Fibroblast of lung (primary cell): Measurements from ENCODE around the gene LRFN2. TPM values are rescaled to one million over a fixed set of nuclear protein-coding genes. Genes with fewer than 3 reads are reported as not detected.

Experiments
- DNase-seq, 2 donors: peaks; one replicate each; pipeline versions ENCODE4 v3.0.0 to v3.0.0-alpha.2; 2010; ENCODE audit warnings: low read depth in 2 of 2
- H2AFZ ChIP-seq: 2 replicates; pipeline ENCODE4 v1.5.1; 2012; ENCODE audit warnings: low read length, control low read depth, inconsistent platforms
- H3K27ac ChIP-seq: 2 replicates; pipeline ENCODE4 v1.5.1; 2011; ENCODE audit warnings: low read length, control low read depth; ENCODE audit not compliant: insufficient read depth
- H3K27me3 ChIP-seq: 2 replicates; pipeline ENCODE4 v1.5.1; 2011; ENCODE audit warnings: mild to moderate bottlenecking, low read length; ENCODE audit not compliant: control insufficient read depth, insufficient read depth
- H3K36me3 ChIP-seq: 2 replicates; pipeline ENCODE4 v1.5.1; 2011; ENCODE audit warnings: low read length; ENCODE audit not compliant: control insufficient read depth, insufficient read depth
- H3K4me1 ChIP-seq: 2 replicates; pipeline ENCODE4 v1.5.1; 2011; ENCODE audit warnings: low read length; ENCODE audit not compliant: control insufficient read depth, insufficient read depth; ENCODE audit errors: extremely low read depth
- H3K4me2 ChIP-seq: 2 replicates; pipeline ENCODE4 v1.5.1; 2011; ENCODE audit warnings: low read length, control low read depth; ENCODE audit not compliant: insufficient read depth; ENCODE audit errors: extremely low read depth
- H3K4me3 ChIP-seq, 4 experiments: fragments of 200-600 bp in 1 of 4; sonication (generic) in 1 of 4; replicated peaks in 1 of 4; 2 replicates each; pipeline ENCODE4 v1.5.1; 2011 to 2016; ENCODE audit warnings: low read length in 4 of 4, low read depth in 3 of 4, mild to moderate bottlenecking in 3 of 4, control low read depth in 2 of 4, inconsistent platforms in 1 of 4, mixed read lengths in 1 of 4; ENCODE audit not compliant: insufficient read depth in 1 of 4; ENCODE audit errors: control extremely low read depth in 1 of 4
- H3K79me2 ChIP-seq: 2 replicates; pipeline ENCODE4 v1.5.1; 2012; ENCODE audit warnings: mild to moderate bottlenecking, low read length, inconsistent platforms; ENCODE audit not compliant: control insufficient read depth, insufficient read depth
- H3K9ac ChIP-seq: 2 replicates; pipeline ENCODE4 v1.5.1; 2011; ENCODE audit warnings: mild to moderate bottlenecking, low read length, control low read depth; ENCODE audit not compliant: insufficient read depth
- H3K9me3 ChIP-seq: 2 replicates; pipeline ENCODE4 v1.5.1; 2012; ENCODE audit warnings: low read depth, low read length; ENCODE audit not compliant: control insufficient read depth, insufficient read depth
- H4K20me1 ChIP-seq: 2 replicates; pipeline ENCODE4 v1.5.1; 2011; ENCODE audit warnings: low read length; ENCODE audit not compliant: control insufficient read depth, insufficient read depth; ENCODE audit errors: extremely low read depth
- EZH2 ChIP-seq: IDR thresholded peaks from 2 replicates; pipeline ENCODE4 v1.5.1; 2012; ENCODE audit warnings: low read length, control low read depth, mild to moderate bottlenecking; ENCODE audit errors: missing control alignments
- polyA plus RNA-seq, 2 donors: library from polyadenylated mRNA; depleted of rRNA in 1 of 2; stranded (reverse) in 1 of 2; unstranded in 1 of 2; fragments of >200 nt; gene quantifications; 2 replicates each; pipeline ENCODE4 v1.2.1, GENCODE V29; 2011 to 2012; ENCODE audit warnings: missing spikeins in 1 of 2
- total RNA-seq: library from RNA; depleted of rRNA; stranded (reverse); fragments of >200 nt; gene quantifications from 2 replicates; pipeline ENCODE4 v1.2.1, GENCODE V29; 2014
- TF ChIP-seq, protein P1 (sequence below), 2 donors: IDR thresholded peaks in 1 of 2; conservative IDR thresholded peaks in 1 of 2; 1 replicate in 1 of 2; 2 replicates in 1 of 2; pipeline ENCODE4 v1.5.1; 2011 to 2012; ENCODE audit warnings: low read length in 2 of 2, control low read depth in 1 of 2, inconsistent platforms in 1 of 2, low read depth in 1 of 2, mild to moderate bottlenecking in 1 of 2

The LRFN2 gene
- total and polyA plus RNA-seq, 2 donors (not counting 1 experiment from before 2014, with no cell fraction given) = not detected

DNA sequence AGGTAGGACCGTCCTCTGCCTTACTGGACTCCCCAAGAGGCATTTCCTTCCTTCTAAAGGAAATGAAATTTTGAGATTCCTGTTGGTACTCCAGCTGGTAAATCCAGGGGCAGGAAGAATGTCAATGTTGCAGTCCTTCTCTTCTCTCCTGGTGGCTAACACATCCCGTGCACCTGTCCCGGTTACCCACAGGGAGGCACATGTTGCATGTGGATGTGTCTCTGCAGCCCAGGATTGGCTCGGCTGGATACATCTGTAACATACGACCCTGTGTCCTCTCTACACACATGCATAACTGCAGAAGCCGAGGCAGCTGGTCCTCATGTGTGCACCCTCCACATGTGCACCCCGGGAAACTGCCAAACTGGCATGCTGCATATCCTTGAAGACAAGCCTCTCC lies 1.3 kb upstream of the LRFN2 start:
- TF ChIP-seq, protein P1, sequence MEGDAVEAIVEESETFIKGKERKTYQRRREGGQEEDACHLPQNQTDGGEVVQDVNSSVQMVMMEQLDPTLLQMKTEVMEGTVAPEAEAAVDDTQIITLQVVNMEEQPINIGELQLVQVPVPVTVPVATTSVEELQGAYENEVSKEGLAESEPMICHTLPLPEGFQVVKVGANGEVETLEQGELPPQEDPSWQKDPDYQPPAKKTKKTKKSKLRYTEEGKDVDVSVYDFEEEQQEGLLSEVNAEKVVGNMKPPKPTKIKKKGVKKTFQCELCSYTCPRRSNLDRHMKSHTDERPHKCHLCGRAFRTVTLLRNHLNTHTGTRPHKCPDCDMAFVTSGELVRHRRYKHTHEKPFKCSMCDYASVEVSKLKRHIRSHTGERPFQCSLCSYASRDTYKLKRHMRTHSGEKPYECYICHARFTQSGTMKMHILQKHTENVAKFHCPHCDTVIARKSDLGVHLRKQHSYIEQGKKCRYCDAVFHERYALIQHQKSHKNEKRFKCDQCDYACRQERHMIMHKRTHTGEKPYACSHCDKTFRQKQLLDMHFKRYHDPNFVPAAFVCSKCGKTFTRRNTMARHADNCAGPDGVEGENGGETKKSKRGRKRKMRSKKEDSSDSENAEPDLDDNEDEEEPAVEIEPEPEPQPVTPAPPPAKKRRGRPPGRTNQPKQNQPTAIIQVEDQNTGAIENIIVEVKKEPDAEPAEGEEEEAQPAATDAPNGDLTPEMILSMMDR (conservative IDR thresholded peaks at IDR 0.05 in 1 of 2, IDR thresholded peaks at IDR 0.05 in 1 of 2; ENCODE audit: low read depth in 1 of 2, low read length in 2 of 2) = no peak
- no peak for TF ChIP-seq EZH2

DNA sequence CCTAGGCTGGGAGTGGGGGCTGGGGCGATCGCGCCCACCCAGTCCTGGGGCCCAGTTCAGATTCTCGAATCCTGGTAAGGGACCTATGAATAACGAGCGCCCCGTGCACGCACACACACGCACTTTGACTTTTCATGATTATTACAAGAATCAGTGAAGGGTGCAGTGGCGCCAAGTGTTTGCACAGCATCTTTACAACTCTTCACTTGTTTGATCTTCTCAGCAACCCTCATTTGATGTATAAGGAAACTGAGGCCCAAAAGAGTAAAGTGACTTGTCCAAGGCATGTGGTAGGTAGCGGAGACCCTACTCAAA lies 863 bp upstream of the LRFN2 start:
- Histone ChIP-seq H3K36me3 (no peaks in the 10 kb centered on the region), H3K9me3 (no peaks in the 10 kb centered on the region), H3K79me2 (no peaks in the 10 kb centered on the region), H3K27ac (no peak overlapping the region), H3K4me2 (peak overlapping the region; percentile 51), H4K20me1 (no peaks in the 10 kb centered on the region), H3K27me3 (peaks cover 4% of the 10 kb centered on the region), H3K4me1 (no peaks in the 10 kb centered on the region), H2AFZ (no peak overlapping the region), H3K4me3 (peak overlapping the region in 1 of 4 experiments; percentile 53), H3K9ac (no peak overlapping the region)
- DNase-seq = no peak
- TF ChIP-seq, protein P1 (conservative IDR thresholded peaks at IDR 0.05 in 1 of 2, IDR thresholded peaks at IDR 0.05 in 1 of 2; ENCODE audit: low read depth in 1 of 2, low read length in 2 of 2) = no peak
- no peak for TF ChIP-seq EZH2

More for the DNA sequence above, 1.3 kb upstream of the LRFN2 start:
- no peaks in the 10 kb centered on the region for H3K79me2 ChIP-seq
- H3K9ac ChIP-seq = no peak overlapping the region
- H3K27me3 ChIP-seq = peaks cover 4% of the 10 kb centered on the region
- no peak overlapping the region for H3K27ac ChIP-seq
- H3K4me2 ChIP-seq = no peak overlapping the region
- H3K9me3 ChIP-seq = no peaks in the 10 kb centered on the region
- no peaks in the 10 kb centered on the region for H3K36me3 ChIP-seq
- no peak for DNase-seq
- H3K4me1 ChIP-seq = no peaks in the 10 kb centered on the region
- H3K4me3 ChIP-seq = no peak overlapping the region
- no peaks in the 10 kb centered on the region for H4K20me1 ChIP-seq
- no peak overlapping the region for H2AFZ ChIP-seq

DNA sequence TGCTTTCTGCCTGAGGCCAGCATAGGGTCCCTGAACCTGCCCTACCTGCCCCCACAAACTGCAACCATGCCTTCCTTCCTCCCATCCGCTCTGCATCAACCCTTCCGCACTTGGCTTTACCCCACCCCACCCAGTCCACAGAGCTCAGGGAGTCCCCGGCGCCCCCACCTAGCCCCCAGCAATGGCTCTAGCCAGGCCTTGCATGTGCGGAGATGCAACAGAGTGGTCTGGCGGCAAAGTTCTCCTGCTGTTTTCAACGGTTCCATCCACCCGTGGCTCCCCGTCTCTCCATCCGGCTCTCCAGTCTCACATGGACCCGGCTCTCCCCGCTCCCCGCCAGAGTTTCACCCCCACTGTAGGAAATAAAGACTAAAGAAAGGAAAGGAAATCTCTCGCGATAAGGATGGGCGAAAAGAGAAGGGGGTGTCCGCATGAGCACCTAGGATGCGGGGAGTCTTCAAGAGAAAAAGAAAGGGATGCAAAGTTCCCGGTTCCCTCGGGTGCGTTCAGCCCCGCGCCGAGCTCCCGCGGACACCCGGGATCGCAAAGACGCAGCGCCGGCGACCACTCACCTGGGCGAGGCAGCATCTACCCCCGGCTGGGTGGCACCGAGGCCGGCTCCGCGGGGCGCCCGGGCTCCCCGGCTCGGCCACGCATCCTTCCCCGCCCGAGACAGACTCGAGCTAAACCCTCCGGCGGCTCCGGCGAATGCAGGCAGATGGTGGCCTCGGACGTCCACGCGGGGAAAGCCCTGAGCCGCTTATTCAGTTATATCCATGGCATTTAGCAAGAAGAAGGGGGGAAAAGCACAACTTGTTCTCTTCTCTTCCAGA lies 579 bp downstream of the LRFN2 start:
- TF ChIP-seq, protein P1 (conservative IDR thresholded peaks at IDR 0.05 in 1 of 2, IDR thresholded peaks at IDR 0.05 in 1 of 2; ENCODE audit: low read depth in 1 of 2, low read length in 2 of 2) = no peak
- no peak for TF ChIP-seq EZH2
- Histone ChIP-seq H3K4me3 (peak overlapping the region in 2 of 4 experiments; percentile 47 to 53), H4K20me1 (no peaks in the 10 kb centered on the region), H3K4me2 (peak overlapping the region; percentile 59), H3K9me3 (no peaks in the 10 kb centered on the region), H3K27ac (no peak overlapping the region), H3K4me1 (no peaks in the 10 kb centered on the region), H3K36me3 (no peaks in the 10 kb centered on the region), H3K79me2 (no peaks in the 10 kb centered on the region), H3K27me3 (peaks cover 4% of the 10 kb centered on the region), H2AFZ (no peak overlapping the region), H3K9ac (no peak overlapping the region)
- DNase-seq = peak in 1 of 2 donors; percentile 1
